Epithelial cell of proximal tubule (primary cell): ENCODE data around the gene TLR7. TPM values are rescaled to one million over a fixed set of nuclear protein-coding genes. Genes with fewer than 3 reads are reported as not detected.
A peak's percentile ranks its signal among the peaks of the same experiment; 100 is the strongest.

Experiments used
- DNase-seq: peaks from one replicate; pipeline ENCODE4 v3.0.0-alpha.2; 2011; ENCODE audit warnings: low read depth
- H3K4me3 ChIP-seq: 2 replicates; pipeline ENCODE4 v1.5.1; 2011; ENCODE audit warnings: low read depth, mild to moderate bottlenecking, low read length
- CTCF ChIP-seq: conservative IDR thresholded peaks from 2 replicates; pipeline ENCODE4 v1.5.1; 2012; ENCODE audit warnings: low read depth, mild to moderate bottlenecking, low read length
- total RNA-seq: library from RNA; depleted of rRNA; stranded (reverse); fragments of >200 nt; gene quantifications from 2 replicates; pipeline ENCODE4 v1.2.3, GENCODE V29; 2015

Gene TLR7
- total RNA-seq, 1 donor from 2014 or later = not detected

GRCh38 chrX:12894074-12895030 lies 27.5 kb downstream of the TLR7 start:
- no peak overlapping the region for H3K4me3 ChIP-seq
- peak; percentile 73 for TF ChIP-seq CTCF
- no peak for DNase-seq

GRCh38 chrX:12895866-12896265 lies 29.0 kb downstream of the TLR7 start:
- DNase-seq = no peak
- H3K4me3 ChIP-seq = no peak overlapping the region
- no peak for TF ChIP-seq CTCF

GRCh38 chrX:12896935-12897334 lies 30.1 kb downstream of the TLR7 start:
- TF ChIP-seq CTCF = no peak
- H3K4me3 ChIP-seq = no peak overlapping the region
- DNase-seq = no peak

GRCh38 chrX:12898073-12898472 lies 31.2 kb downstream of the TLR7 start:
- no peak for TF ChIP-seq CTCF
- no peak overlapping the region for H3K4me3 ChIP-seq
- no peak for DNase-seq

- TF ChIP-seq CTCF = no peak
- no peak overlapping the region for H3K4me3 ChIP-seq
- no peak for DNase-seq
Observed at GRCh38 chrX:12899506-12899905, 32.6 kb downstream of the TLR7 start.

GRCh38 chrX:12901486-12901885 lies 34.6 kb downstream of the TLR7 start:
- no peak overlapping the region for H3K4me3 ChIP-seq
- TF ChIP-seq CTCF = peak; percentile 61
- DNase-seq = no peak

- TF ChIP-seq CTCF = no peak
- no peak overlapping the region for H3K4me3 ChIP-seq
- DNase-seq = no peak
Observed at GRCh38 chrX:12903646-12904045, 36.8 kb downstream of the TLR7 start.
